ENCODE measurements around the gene IQCK. TPM values are rescaled to one million over a fixed set of nuclear protein-coding genes. Genes with fewer than 3 reads are reported as not detected.
A peak's percentile ranks its signal among the peaks of the same experiment; 100 is the strongest.
"Not testable (repeated sequence)": the region's sequence is repeated elsewhere in the genome, so short reads cannot be mapped to it uniquely, and the experiment has no call there.

Gene IQCK
- total RNA-seq, 2 experiments from 2014 or later, result 0.73 to 1.1 TPM

GRCh38 chr16:19784183-19784736 is 66.2 kb downstream of the IQCK start:
- no peaks in the 10 kb centered on the region for H3K9me3 Mint-ChIP-seq
- no peaks in the 10 kb centered on the region for H3K36me3 Mint-ChIP-seq (ENCODE audit: low read depth)
- H3K27ac Mint-ChIP-seq, result no peak overlapping the region
- ChIA-PET POLR2A (no interaction called here), CTCF (no interaction called here)
- H3K4me3 Mint-ChIP-seq, result no peak overlapping the region
- H3K27me3 Mint-ChIP-seq, result no peaks in the 10 kb centered on the region
- no peak for DNase-seq
- no peaks in the 10 kb centered on the region for H3K4me1 Mint-ChIP-seq

GRCh38 chr16:19785081-19785480 is 67.0 kb downstream of the IQCK start:
- Mint-ChIP-seq H3K4me1 (no peaks in the 10 kb centered on the region), H3K27me3 (no peaks in the 10 kb centered on the region), H3K27ac (no peak overlapping the region), H3K4me3 (no peak overlapping the region), H3K9me3 (no peaks in the 10 kb centered on the region), H3K36me3 (ENCODE audit: low read depth) (no peaks in the 10 kb centered on the region)
- DNase-seq, result no peak
- POLR2A ChIA-PET, result no interaction called here
- CTCF ChIA-PET, result no interaction called here

GRCh38 chr16:19785512-19786130 is 67.5 kb downstream of the IQCK start:
- no peak overlapping the region for H3K4me3 Mint-ChIP-seq
- no peaks in the 10 kb centered on the region for H3K36me3 Mint-ChIP-seq (ENCODE audit: low read depth)
- ChIA-PET POLR2A (no interaction called here), CTCF (no interaction called here)
- no peak for DNase-seq
- H3K27me3 Mint-ChIP-seq, result no peaks in the 10 kb centered on the region
- H3K9me3 Mint-ChIP-seq, result no peaks in the 10 kb centered on the region
- no peak overlapping the region for H3K27ac Mint-ChIP-seq
- no peaks in the 10 kb centered on the region for H3K4me1 Mint-ChIP-seq

GRCh38 chr16:19801369-19801768 is 83.3 kb downstream of the IQCK start:
- H3K27me3 Mint-ChIP-seq, H3K4me3 Mint-ChIP-seq, DNase-seq, H3K27ac Mint-ChIP-seq, POLR2A ChIA-PET, CTCF ChIA-PET: not testable (repeated sequence)
- Mint-ChIP-seq H3K4me1 (peaks cover 23% of the 10 kb centered on the region), H3K36me3 (ENCODE audit: low read depth) (peaks cover 13% of the 10 kb centered on the region), H3K9me3 (peaks cover 13% of the 10 kb centered on the region)

- DNase-seq, CTCF ChIA-PET, H3K4me3 Mint-ChIP-seq, H3K27ac Mint-ChIP-seq, H3K27me3 Mint-ChIP-seq, POLR2A ChIA-PET: not testable (repeated sequence)
- Mint-ChIP-seq H3K4me1 (peaks cover 23% of the 10 kb centered on the region), H3K36me3 (ENCODE audit: low read depth) (peaks cover 13% of the 10 kb centered on the region), H3K9me3 (peaks cover 13% of the 10 kb centered on the region)
Observed at GRCh38 chr16:19801824-19802223, 83.8 kb downstream of the IQCK start.

- peaks cover 17% of the 10 kb centered on the region for H3K9me3 Mint-ChIP-seq
- ChIA-PET POLR2A (no interaction called here), CTCF (no interaction called here)
- H3K4me3 Mint-ChIP-seq, result no peak overlapping the region
- H3K27me3 Mint-ChIP-seq, result no peaks in the 10 kb centered on the region
- H3K4me1 Mint-ChIP-seq, result peaks cover 25% of the 10 kb centered on the region
- H3K36me3 Mint-ChIP-seq (ENCODE audit: low read depth), result peaks cover 18% of the 10 kb centered on the region
- no peak for DNase-seq
- H3K27ac Mint-ChIP-seq, result no peak overlapping the region
Observed at GRCh38 chr16:19802612-19803011, 84.5 kb downstream of the IQCK start.

- H3K27me3 Mint-ChIP-seq, result no peaks in the 10 kb centered on the region
- CTCF ChIA-PET, result interaction anchor here (1.6 kb wide), 1 partner anchor 81 kb away, joined by 3 read pairs; no protein-coding TSS in a partner anchor
Observed at GRCh38 chr16:19804538-19805323, 86.7 kb downstream of the IQCK start.

GRCh38 chr16:19805459-19806162 is 87.5 kb downstream of the IQCK start:
- ChIA-PET POLR2A (interaction anchor here (1.6 kb wide), 1 partner anchor 109 kb away, joined by 4 read pairs; no protein-coding TSS in a partner anchor), CTCF (interaction anchor here (1.6 kb wide), 1 partner anchor 81 kb away, joined by 3 read pairs; no protein-coding TSS in a partner anchor)
- peaks cover 17% of the 10 kb centered on the region for H3K9me3 Mint-ChIP-seq
- no peak overlapping the region for H3K4me3 Mint-ChIP-seq
- peak overlapping the region; percentile 83 for H3K27ac Mint-ChIP-seq
- DNase-seq, result no peak
- H3K27me3 Mint-ChIP-seq, result no peaks in the 10 kb centered on the region
- H3K4me1 Mint-ChIP-seq, result peaks cover 44% of the 10 kb centered on the region
- peaks cover 18% of the 10 kb centered on the region for H3K36me3 Mint-ChIP-seq (ENCODE audit: low read depth)

More at GRCh38 chr16:19804538-19805323, 86.7 kb downstream of the IQCK start:
- Mint-ChIP-seq H3K4me3 (peak overlapping the region; percentile 47), H3K27ac (peak overlapping the region; percentile 83), H3K9me3 (peaks cover 17% of the 10 kb centered on the region), H3K4me1 (peaks cover 44% of the 10 kb centered on the region), H3K36me3 (ENCODE audit: low read depth) (peaks cover 18% of the 10 kb centered on the region)
- DNase-seq, result peak; percentile 62
- POLR2A ChIA-PET, result interaction anchor here (1.6 kb wide), 1 partner anchor 108 kb away, joined by 4 read pairs; no protein-coding TSS in a partner anchor

- ChIA-PET POLR2A (no interaction called here), CTCF (no interaction called here)
- Mint-ChIP-seq H3K4me1 (peaks cover 44% of the 10 kb centered on the region), H3K36me3 (ENCODE audit: low read depth) (peaks cover 18% of the 10 kb centered on the region), H3K27me3 (peaks cover 3% of the 10 kb centered on the region), H3K9me3 (peaks cover 17% of the 10 kb centered on the region), H3K27ac (no peak overlapping the region), H3K4me3 (no peak overlapping the region)
- DNase-seq, result peak; percentile 20
Observed at GRCh38 chr16:19808061-19808641, 90.1 kb downstream of the IQCK start.

- DNase-seq, result no peak
- Mint-ChIP-seq H3K27ac (no peak overlapping the region), H3K27me3 (peaks cover 3% of the 10 kb centered on the region), H3K36me3 (ENCODE audit: low read depth) (peaks cover 18% of the 10 kb centered on the region), H3K4me1 (peaks cover 41% of the 10 kb centered on the region), H3K4me3 (no peak overlapping the region), H3K9me3 (peaks cover 17% of the 10 kb centered on the region)
- ChIA-PET CTCF (no interaction called here), POLR2A (no interaction called here)
Observed at GRCh38 chr16:19809121-19809635, 91.1 kb downstream of the IQCK start.

GRCh38 chr16:19809693-19810092 is 91.6 kb downstream of the IQCK start:
- peaks cover 18% of the 10 kb centered on the region for H3K36me3 Mint-ChIP-seq (ENCODE audit: low read depth)
- H3K4me1 Mint-ChIP-seq, result peaks cover 36% of the 10 kb centered on the region
- no peak for DNase-seq
- no peak overlapping the region for H3K4me3 Mint-ChIP-seq
- H3K27ac Mint-ChIP-seq, result no peak overlapping the region
- ChIA-PET POLR2A (no interaction called here), CTCF (no interaction called here)
- H3K9me3 Mint-ChIP-seq, result peaks cover 17% of the 10 kb centered on the region
- H3K27me3 Mint-ChIP-seq, result peaks cover 3% of the 10 kb centered on the region

GRCh38 chr16:19810817-19811731 is 93.0 kb downstream of the IQCK start:
- Mint-ChIP-seq H3K27ac (no peak overlapping the region), H3K4me1 (peaks cover 22% of the 10 kb centered on the region), H3K36me3 (ENCODE audit: low read depth) (peaks cover 5% of the 10 kb centered on the region)

More at GRCh38 chr16:19810817-19811731, 93.0 kb downstream of the IQCK start:
- DNase-seq, result no peak
- Mint-ChIP-seq H3K4me3 (no peak overlapping the region), H3K9me3 (peaks cover 5% of the 10 kb centered on the region), H3K27me3 (peaks cover 5% of the 10 kb centered on the region)
- ChIA-PET POLR2A (no interaction called here), CTCF (no interaction called here)
